GM23338 (cell line): Measurements from ENCODE around the gene UBALD1. TPM values are rescaled to one million over a fixed set of nuclear protein-coding genes. Genes with fewer than 3 reads are reported as not detected.
A peak's percentile ranks its signal among the peaks of the same experiment; 100 is the strongest.

Experiments used
- ATAC-seq: fragments of 200-7000 bp; cut with Tn5 transposase; 3 replicates; pipeline ENCODE4 v1.9.1; 2020
- DNase-seq: peaks from one replicate; pipeline ENCODE4 v3.0.0-alpha.2; 2015; ENCODE audit warnings: low spot score
- H2AFZ ChIP-seq: fragments of 200-600 bp; sonication (generic); 2 replicates; pipeline ENCODE4 v1.8.0; 2016; ENCODE audit warnings: antibody characterized with exemption, mild to moderate bottlenecking, moderate library complexity
- H3F3A ChIP-seq: fragments of 200-600 bp; sonication (generic); replicated peaks from 2 replicates; pipeline ENCODE4 v1.8.0; 2017; ENCODE audit warnings: antibody characterized with exemption, mixed run types, low read depth
- H3K27ac ChIP-seq: fragments of 200-600 bp; sonication (generic); 2 replicates; pipeline ENCODE4 v1.6.1; 2016; ENCODE audit warnings: low read depth
- H3K27me3 ChIP-seq: fragments of 200-600 bp; sonication (generic); 2 replicates; pipeline ENCODE4 v1.8.0; 2016; ENCODE audit warnings: mild to moderate bottlenecking, mixed run types, moderate library complexity; ENCODE audit not compliant: insufficient read depth
- H3K36me3 ChIP-seq: fragments of 200-600 bp; sonication (generic); 2 replicates; pipeline ENCODE4 v1.8.0; 2016; ENCODE audit warnings: mild to moderate bottlenecking; ENCODE audit not compliant: insufficient read depth
- H3K4me1 ChIP-seq: fragments of 200-600 bp; sonication (generic); 2 replicates; pipeline ENCODE4 v1.8.0; 2016; ENCODE audit warnings: mild to moderate bottlenecking, moderate library complexity; ENCODE audit not compliant: insufficient read depth
- H3K4me2 ChIP-seq: fragments of 200-600 bp; sonication (generic); 2 replicates; pipeline ENCODE4 v1.7.1; 2017; ENCODE audit warnings: mixed run types
- H3K4me3 ChIP-seq: fragments of 200-600 bp; sonication (generic); 2 replicates; pipeline ENCODE4 v1.6.1; 2016; ENCODE audit warnings: mixed run types
- H3K79me2 ChIP-seq: fragments of 200-600 bp; sonication (generic); replicated peaks from 2 replicates; pipeline ENCODE4 v1.8.0; 2017; ENCODE audit warnings: mild to moderate bottlenecking; ENCODE audit not compliant: insufficient read depth
- H3K9me2 ChIP-seq: fragments of 200-600 bp; sonication (generic); 2 replicates; pipeline ENCODE4 v1.8.0; 2017; ENCODE audit not compliant: insufficient read depth
- H4K20me1 ChIP-seq: fragments of 200-600 bp; sonication (generic); replicated peaks from 2 replicates; pipeline ENCODE4 v1.8.0; 2017; ENCODE audit warnings: mild to moderate bottlenecking; ENCODE audit not compliant: insufficient read depth
- H3K27ac Mint-ChIP-seq: 2 replicates; pipeline ENCODE4 v1.8.0; 2020; ENCODE audit warnings: inconsistent platforms, mild to moderate bottlenecking, moderate library complexity, mixed read lengths
- H3K27me3 Mint-ChIP-seq: 3 replicates; pipeline ENCODE4 v1.8.0; 2022; ENCODE audit warnings: low read depth, mild to moderate bottlenecking, moderate library complexity, mixed read lengths, inconsistent platforms; ENCODE audit not compliant: insufficient read depth, poor library complexity
- H3K36me3 Mint-ChIP-seq: 3 replicates; pipeline ENCODE4 v1.8.0; 2021; ENCODE audit warnings: low read depth, mild to moderate bottlenecking, inconsistent platforms, moderate library complexity, mixed read lengths
- H3K4me1 Mint-ChIP-seq: 3 replicates; pipeline ENCODE4 v1.8.0; 2020; ENCODE audit warnings: mild to moderate bottlenecking, inconsistent platforms, mixed read lengths
- H3K4me3 Mint-ChIP-seq: 3 replicates; pipeline ENCODE4 v1.8.0; 2021; ENCODE audit warnings: moderate library complexity, mild to moderate bottlenecking, inconsistent platforms, mixed read lengths
- H3K9me3 Mint-ChIP-seq: 3 replicates; pipeline ENCODE4 v1.8.0; 2020; ENCODE audit warnings: moderate library complexity, mild to moderate bottlenecking, inconsistent platforms, mixed read lengths
- CREB1 ChIP-seq: fragments of 250-450 bp; sonication (Bioruptor Pico); IDR thresholded peaks from 2 replicates; pipeline ENCODE4 v1.5.0; 2020; ENCODE audit warnings: low read depth, mild to moderate bottlenecking, moderate library complexity
- EZH2 ChIP-seq: fragments of 200-600 bp; sonication (generic); IDR thresholded peaks from one replicate; pipeline ENCODE4 v1.8.0; 2017; ENCODE audit warnings: antibody characterized with exemption, mild to moderate bottlenecking, low read depth; ENCODE audit not compliant: unreplicated experiment
- EZH2phosphoT487 ChIP-seq: fragments of 200-600 bp; sonication (generic); IDR thresholded peaks from one replicate; pipeline ENCODE4 v1.8.1; 2018; ENCODE audit warnings: antibody characterized with exemption; ENCODE audit not compliant: unreplicated experiment
- JUNB ChIP-seq: IDR thresholded peaks from one replicate; pipeline ENCODE4 v1.6.1; 2016; ENCODE audit warnings: antibody characterized with exemption; ENCODE audit not compliant: unreplicated experiment
- NANOG ChIP-seq: IDR thresholded peaks from 2 replicates; pipeline ENCODE4 v1.6.1; 2016; ENCODE audit warnings: antibody characterized with exemption, borderline replicate concordance
- POLR2AphosphoS5 ChIP-seq: IDR thresholded peaks from 2 replicates; pipeline ENCODE4 v1.6.1; 2016; ENCODE audit warnings: antibody characterized with exemption, low read depth
- ZNF114 ChIP-seq: fragments of 250-450 bp; sonication (Bioruptor Pico); IDR thresholded peaks from 2 replicates; pipeline ENCODE4 v1.5.0; 2020; ENCODE audit warnings: mild to moderate bottlenecking, moderate library complexity
- ZNF331 ChIP-seq: fragments of 250-450 bp; sonication (Bioruptor Pico); IDR thresholded peaks from 2 replicates; pipeline ENCODE4 v1.5.0; 2020; ENCODE audit warnings: low read depth, mild to moderate bottlenecking, moderate library complexity
- polyA plus RNA-seq: library from polyadenylated mRNA; unstranded; fragments of >200 nt; fragmentation: Nextera tagmentation; extraction: Ambion mirVana; gene quantifications from 2 replicates; pipeline ENCODE4 v1.2.1, GENCODE V29; 2016
- total RNA-seq: library from RNA; depleted of rRNA; stranded (reverse); fragments of >200 nt; shearing (Covaris generic); gene quantifications from 2 replicates; pipeline ENCODE4 v1.2.3, GENCODE V29; 2014
- TF ChIP-seq, protein P1 (sequence below): fragments of 250-450 bp; sonication (Bioruptor Pico); IDR thresholded peaks from 2 replicates; pipeline ENCODE4 v1.5.0; 2020; ENCODE audit warnings: mild to moderate bottlenecking, moderate library complexity
- TF ChIP-seq, protein P2 (sequence below), 2 experiments: fragments of 200-600 bp in 1 of 2; sonication (generic) in 1 of 2; conservative IDR thresholded peaks; 2 replicates each; pipeline versions ENCODE4 v1.5.1 to v1.6.1; 2016 to 2017; ENCODE audit warnings: antibody characterized with exemption in 2 of 2, low read depth in 2 of 2, mild to moderate bottlenecking in 2 of 2, moderate library complexity in 1 of 2
- TF ChIP-seq, protein P3 (sequence below): IDR thresholded peaks from one replicate; pipeline ENCODE4 v1.6.1; 2018; ENCODE audit warnings: antibody characterized with exemption; ENCODE audit not compliant: unreplicated experiment

The UBALD1 gene
- total and polyA plus RNA-seq, 2 experiments from 2014 or later: 20.7 to 32.8 TPM

DNA sequence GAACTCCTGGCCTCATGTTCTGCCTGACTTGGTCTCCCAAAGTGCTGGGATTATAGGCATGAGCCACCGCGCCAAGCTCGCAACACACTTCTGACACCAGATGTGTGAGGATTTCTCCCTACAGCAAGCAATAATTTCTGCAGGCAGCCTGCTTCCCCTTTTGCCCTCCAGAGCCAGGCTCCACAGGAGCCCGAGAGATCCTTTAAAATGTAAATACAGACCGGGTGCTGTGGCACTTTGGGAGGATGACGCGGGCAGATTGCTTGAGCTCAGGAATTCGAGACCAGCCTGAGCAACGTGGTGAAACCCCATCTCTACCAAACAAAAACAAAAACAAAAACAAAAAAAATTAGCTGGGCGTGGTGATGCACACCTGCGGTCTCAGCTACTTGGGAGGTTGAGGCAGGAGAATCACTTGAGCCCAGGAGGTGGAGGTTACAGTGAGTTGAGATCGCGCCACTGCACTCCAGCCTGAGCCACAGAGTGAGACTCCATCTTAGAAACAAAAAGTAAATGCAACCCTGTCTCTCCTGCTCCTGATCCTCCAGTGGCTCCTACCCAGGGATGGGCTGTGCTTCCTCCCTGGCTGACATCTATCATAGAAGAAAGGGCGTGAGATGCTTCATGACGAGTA lies 43.9 kb downstream of the UBALD1 start (continued):
- TF ChIP-seq, protein P1, sequence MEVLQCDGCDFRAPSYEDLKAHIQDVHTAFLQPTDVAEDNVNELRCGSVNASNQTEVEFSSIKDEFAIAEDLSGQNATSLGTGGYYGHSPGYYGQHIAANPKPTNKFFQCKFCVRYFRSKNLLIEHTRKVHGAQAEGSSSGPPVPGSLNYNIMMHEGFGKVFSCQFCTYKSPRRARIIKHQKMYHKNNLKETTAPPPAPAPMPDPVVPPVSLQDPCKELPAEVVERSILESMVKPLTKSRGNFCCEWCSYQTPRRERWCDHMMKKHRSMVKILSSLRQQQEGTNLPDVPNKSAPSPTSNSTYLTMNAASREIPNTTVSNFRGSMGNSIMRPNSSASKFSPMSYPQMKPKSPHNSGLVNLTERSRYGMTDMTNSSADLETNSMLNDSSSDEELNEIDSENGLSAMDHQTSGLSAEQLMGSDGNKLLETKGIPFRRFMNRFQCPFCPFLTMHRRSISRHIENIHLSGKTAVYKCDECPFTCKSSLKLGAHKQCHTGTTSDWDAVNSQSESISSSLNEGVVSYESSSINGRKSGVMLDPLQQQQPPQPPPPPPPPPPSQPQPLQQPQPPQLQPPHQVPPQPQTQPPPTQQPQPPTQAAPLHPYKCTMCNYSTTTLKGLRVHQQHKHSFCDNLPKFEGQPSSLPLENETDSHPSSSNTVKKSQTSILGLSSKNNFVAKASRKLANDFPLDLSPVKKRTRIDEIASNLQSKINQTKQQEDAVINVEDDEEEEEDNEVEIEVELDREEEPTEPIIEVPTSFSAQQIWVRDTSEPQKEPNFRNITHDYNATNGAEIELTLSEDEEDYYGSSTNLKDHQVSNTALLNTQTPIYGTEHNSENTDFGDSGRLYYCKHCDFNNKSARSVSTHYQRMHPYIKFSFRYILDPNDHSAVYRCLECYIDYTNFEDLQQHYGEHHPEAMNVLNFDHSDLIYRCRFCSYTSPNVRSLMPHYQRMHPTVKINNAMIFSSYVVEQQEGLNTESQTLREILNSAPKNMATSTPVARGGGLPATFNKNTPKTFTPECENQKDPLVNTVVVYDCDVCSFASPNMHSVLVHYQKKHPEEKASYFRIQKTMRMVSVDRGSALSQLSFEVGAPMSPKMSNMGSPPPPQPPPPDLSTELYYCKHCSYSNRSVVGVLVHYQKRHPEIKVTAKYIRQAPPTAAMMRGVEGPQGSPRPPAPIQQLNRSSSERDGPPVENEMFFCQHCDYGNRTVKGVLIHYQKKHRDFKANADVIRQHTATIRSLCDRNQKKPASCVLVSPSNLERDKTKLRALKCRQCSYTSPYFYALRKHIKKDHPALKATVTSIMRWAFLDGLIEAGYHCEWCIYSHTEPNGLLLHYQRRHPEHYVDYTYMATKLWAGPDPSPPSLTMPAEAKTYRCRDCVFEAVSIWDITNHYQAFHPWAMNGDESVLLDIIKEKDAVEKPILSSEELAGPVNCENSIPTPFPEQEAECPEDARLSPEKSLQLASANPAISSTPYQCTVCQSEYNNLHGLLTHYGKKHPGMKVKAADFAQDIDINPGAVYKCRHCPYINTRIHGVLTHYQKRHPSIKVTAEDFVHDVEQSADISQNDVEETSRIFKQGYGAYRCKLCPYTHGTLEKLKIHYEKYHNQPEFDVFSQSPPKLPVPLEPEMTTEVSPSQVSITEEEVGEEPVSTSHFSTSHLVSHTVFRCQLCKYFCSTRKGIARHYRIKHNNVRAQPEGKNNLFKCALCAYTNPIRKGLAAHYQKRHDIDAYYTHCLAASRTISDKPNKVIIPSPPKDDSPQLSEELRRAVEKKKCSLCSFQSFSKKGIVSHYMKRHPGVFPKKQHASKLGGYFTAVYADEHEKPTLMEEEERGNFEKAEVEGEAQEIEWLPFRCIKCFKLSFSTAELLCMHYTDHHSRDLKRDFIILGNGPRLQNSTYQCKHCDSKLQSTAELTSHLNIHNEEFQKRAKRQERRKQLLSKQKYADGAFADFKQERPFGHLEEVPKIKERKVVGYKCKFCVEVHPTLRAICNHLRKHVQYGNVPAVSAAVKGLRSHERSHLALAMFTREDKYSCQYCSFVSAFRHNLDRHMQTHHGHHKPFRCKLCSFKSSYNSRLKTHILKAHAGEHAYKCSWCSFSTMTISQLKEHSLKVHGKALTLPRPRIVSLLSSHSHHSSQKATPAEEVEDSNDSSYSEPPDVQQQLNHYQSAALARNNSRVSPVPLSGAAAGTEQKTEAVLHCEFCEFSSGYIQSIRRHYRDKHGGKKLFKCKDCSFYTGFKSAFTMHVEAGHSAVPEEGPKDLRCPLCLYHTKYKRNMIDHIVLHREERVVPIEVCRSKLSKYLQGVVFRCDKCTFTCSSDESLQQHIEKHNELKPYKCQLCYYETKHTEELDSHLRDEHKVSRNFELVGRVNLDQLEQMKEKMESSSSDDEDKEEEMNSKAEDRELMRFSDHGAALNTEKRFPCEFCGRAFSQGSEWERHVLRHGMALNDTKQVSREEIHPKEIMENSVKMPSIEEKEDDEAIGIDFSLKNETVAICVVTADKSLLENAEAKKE: no peak
- TF ChIP-seq POLR2AphosphoS5: peak; percentile 32; the same call in 1 of the 2 replicates
- TF ChIP-seq ZNF114 (CRISPR knock-in tag): no peak
- no peak for TF ChIP-seq EZH2
- TF ChIP-seq EZH2phosphoT487: no peak
- 0 out of 2 replicates have a peak, but pooled peaks have one; percentile 15 for TF ChIP-seq NANOG
- peak; percentile 75 for TF ChIP-seq CREB1 (CRISPR knock-in tag)

GRCh38 chr16:4570086-4570485 lies 44.6 kb downstream of the UBALD1 start:
- H3K4me3 Mint-ChIP-seq: peak overlapping the region; percentile 52; the same call in 1 of the 3 replicates
- H3K27ac Mint-ChIP-seq: peak overlapping the region; percentile 96
- peaks cover 8% of the 10 kb centered on the region; the same call in 2 of the 3 replicates for H3K9me3 Mint-ChIP-seq
- DNase-seq (no peak), ATAC-seq (no peak)
- H3K4me3 ChIP-seq: peak overlapping the region; percentile 39; the same call in 1 of the 2 replicates
- peaks cover 12% of the 10 kb centered on the region for H3K27me3 Mint-ChIP-seq
- no peaks in the 10 kb centered on the region for H4K20me1 ChIP-seq
- peak overlapping the region; percentile 66 for H3K4me2 ChIP-seq
- peaks cover 6% of the 10 kb centered on the region; the same call in 1 of the 2 replicates for H3K9me2 ChIP-seq
- H3K4me1 ChIP-seq: peaks cover 37% of the 10 kb centered on the region
- peaks cover 30% of the 10 kb centered on the region for H3K4me1 Mint-ChIP-seq
- 0 out of 2 replicates have a peak, but pooled peaks cover 13% of the 10 kb centered on the region for H3F3A ChIP-seq
- H2AFZ ChIP-seq: no peak overlapping the region
- peaks cover 10% of the 10 kb centered on the region; the same call in 2 of the 3 replicates for H3K36me3 Mint-ChIP-seq
- H3K79me2 ChIP-seq: no peaks in the 10 kb centered on the region
- no peaks in the 10 kb centered on the region for H3K27me3 ChIP-seq
- H3K36me3 ChIP-seq: no peaks in the 10 kb centered on the region
- peak overlapping the region; percentile 93 for H3K27ac ChIP-seq
- no peak for TF ChIP-seq JUNB
- TF ChIP-seq, protein P2, sequence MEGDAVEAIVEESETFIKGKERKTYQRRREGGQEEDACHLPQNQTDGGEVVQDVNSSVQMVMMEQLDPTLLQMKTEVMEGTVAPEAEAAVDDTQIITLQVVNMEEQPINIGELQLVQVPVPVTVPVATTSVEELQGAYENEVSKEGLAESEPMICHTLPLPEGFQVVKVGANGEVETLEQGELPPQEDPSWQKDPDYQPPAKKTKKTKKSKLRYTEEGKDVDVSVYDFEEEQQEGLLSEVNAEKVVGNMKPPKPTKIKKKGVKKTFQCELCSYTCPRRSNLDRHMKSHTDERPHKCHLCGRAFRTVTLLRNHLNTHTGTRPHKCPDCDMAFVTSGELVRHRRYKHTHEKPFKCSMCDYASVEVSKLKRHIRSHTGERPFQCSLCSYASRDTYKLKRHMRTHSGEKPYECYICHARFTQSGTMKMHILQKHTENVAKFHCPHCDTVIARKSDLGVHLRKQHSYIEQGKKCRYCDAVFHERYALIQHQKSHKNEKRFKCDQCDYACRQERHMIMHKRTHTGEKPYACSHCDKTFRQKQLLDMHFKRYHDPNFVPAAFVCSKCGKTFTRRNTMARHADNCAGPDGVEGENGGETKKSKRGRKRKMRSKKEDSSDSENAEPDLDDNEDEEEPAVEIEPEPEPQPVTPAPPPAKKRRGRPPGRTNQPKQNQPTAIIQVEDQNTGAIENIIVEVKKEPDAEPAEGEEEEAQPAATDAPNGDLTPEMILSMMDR (conservative IDR thresholded peaks at IDR 0.05; ENCODE audit: low read depth in 2 of 2): no peak
- TF ChIP-seq ZNF114 (CRISPR knock-in tag): no peak
- no peak for TF ChIP-seq NANOG
- no peak for TF ChIP-seq CREB1 (CRISPR knock-in tag)
- TF ChIP-seq ZNF331 (CRISPR knock-in tag): no peak
- TF ChIP-seq, protein P3, sequence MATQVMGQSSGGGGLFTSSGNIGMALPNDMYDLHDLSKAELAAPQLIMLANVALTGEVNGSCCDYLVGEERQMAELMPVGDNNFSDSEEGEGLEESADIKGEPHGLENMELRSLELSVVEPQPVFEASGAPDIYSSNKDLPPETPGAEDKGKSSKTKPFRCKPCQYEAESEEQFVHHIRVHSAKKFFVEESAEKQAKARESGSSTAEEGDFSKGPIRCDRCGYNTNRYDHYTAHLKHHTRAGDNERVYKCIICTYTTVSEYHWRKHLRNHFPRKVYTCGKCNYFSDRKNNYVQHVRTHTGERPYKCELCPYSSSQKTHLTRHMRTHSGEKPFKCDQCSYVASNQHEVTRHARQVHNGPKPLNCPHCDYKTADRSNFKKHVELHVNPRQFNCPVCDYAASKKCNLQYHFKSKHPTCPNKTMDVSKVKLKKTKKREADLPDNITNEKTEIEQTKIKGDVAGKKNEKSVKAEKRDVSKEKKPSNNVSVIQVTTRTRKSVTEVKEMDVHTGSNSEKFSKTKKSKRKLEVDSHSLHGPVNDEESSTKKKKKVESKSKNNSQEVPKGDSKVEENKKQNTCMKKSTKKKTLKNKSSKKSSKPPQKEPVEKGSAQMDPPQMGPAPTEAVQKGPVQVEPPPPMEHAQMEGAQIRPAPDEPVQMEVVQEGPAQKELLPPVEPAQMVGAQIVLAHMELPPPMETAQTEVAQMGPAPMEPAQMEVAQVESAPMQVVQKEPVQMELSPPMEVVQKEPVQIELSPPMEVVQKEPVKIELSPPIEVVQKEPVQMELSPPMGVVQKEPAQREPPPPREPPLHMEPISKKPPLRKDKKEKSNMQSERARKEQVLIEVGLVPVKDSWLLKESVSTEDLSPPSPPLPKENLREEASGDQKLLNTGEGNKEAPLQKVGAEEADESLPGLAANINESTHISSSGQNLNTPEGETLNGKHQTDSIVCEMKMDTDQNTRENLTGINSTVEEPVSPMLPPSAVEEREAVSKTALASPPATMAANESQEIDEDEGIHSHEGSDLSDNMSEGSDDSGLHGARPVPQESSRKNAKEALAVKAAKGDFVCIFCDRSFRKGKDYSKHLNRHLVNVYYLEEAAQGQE: no peak
- no peak for TF ChIP-seq EZH2
